HG02610 (cell line): Measurements from ENCODE around the gene DLGAP1.
"Not testable (repeated sequence)": the region's sequence is repeated elsewhere in the genome, so short reads cannot be mapped to it uniquely, and the experiment has no call there.

Experiments
- ATAC-seq: cut with Tn5 transposase; IDR thresholded peaks from one replicate; pipeline ENCODE4 v1.9.1; 2021; ENCODE audit warnings: mild to moderate bottlenecking, moderate library complexity; ENCODE audit not compliant: unreplicated experiment

Gene DLGAP1

GRCh38 chr18:3652380-3653262, 802.5 kb downstream of the DLGAP1 start:
- no peak for ATAC-seq

- ATAC-seq = no peak
Observed at GRCh38 chr18:3651266-3651665, 803.8 kb downstream of the DLGAP1 start.

DNA sequence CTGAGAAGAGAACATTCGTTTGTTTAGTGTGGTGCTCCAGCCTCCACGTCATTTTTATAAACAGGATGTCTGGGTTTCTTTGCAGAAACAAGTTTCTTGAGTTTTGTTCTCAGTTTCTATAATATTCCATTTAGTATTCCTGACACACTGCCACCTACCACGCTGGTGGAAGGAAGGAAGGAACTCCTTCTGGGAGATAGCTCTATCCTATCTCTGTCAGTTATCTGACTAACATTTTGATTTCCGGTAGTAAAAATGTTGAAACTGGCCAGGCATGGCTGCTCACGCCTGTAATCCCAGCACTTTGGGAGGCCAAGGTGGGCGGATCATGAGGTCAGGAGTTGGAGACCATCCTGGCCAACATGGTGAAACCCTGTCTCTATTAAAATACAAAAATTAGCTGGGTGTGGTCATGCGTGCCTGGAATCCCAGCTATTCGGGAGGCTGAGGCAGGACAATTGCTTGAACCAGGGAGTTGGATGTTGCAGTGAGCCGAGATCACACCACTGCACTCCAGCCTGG, 804.5 kb downstream of the DLGAP1 start:
- not testable (repeated sequence) for ATAC-seq

DNA sequence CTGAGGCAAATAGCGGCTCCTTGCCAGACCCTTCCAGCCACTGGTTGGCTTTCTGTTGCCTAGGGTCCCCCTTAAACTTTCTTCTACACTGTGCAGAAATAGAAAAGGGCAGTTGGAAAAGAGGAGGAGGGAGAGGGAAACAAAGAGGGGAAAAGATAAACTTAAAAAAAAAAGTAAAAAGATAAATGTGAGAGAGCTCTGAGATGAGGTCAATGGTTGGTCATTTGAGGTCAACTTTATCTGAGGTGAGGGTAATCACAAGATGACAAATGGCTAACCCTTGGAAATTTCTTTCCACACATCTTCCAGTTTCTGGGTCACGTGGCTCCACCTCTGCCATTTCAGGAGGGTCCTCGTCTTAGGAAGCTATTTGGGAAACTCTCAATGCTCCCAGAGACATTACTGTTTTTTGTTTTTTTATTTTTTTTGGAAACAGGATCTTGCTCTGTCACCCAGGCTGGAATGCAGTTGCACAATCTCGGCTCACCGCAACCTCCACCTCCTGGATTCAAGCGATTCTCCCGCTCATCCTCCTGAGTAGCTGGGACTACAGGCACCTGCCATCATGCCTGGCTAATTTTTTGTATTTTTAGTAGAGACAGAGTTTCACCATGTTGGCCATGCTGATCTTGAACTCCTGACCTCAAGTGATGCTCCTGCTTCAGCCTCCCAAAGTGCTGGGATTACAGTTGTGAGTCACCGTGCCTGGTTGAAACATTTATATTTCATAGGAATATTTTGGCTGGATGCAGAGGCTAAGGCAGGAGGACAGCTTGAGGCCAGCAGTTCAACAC, 805.3 kb downstream of the DLGAP1 start:
- no peak for ATAC-seq

DNA sequence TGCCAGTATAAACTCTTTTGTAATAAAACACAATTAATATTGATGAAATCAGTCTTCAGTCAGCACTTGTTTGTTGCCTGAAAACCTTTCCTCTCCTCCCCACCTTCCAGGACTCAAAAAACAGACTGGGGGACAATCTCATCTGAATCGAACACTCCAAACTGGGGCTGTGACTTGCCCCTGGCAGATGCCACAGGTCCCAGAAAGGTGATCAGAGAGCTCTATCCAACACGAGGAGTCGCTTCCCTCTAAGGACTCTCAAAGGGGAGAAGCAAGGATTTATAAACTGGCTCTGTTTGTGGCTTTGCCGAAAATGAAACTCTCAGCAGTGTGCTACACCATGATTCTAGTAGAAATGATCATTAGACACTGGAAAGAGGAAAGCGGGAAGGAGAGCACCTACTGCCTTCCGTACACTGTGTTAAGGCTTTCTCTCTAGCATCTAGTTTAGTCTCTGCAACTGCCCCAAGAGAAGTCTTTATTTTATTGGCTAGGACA, 805.9 kb downstream of the DLGAP1 start:
- ATAC-seq = no peak

- ATAC-seq = no peak
Observed at GRCh38 chr18:3648641-3649040, 806.5 kb downstream of the DLGAP1 start.

GRCh38 chr18:3648200-3648599, 806.9 kb downstream of the DLGAP1 start:
- ATAC-seq = no peak

GRCh38 chr18:3647636-3648035, 807.5 kb downstream of the DLGAP1 start:
- no peak for ATAC-seq

GRCh38 chr18:3645384-3646156, 809.5 kb downstream of the DLGAP1 start:
- ATAC-seq = no peak

GRCh38 chr18:3634250-3634939, 820.7 kb downstream of the DLGAP1 start:
- no peak for ATAC-seq

DNA sequence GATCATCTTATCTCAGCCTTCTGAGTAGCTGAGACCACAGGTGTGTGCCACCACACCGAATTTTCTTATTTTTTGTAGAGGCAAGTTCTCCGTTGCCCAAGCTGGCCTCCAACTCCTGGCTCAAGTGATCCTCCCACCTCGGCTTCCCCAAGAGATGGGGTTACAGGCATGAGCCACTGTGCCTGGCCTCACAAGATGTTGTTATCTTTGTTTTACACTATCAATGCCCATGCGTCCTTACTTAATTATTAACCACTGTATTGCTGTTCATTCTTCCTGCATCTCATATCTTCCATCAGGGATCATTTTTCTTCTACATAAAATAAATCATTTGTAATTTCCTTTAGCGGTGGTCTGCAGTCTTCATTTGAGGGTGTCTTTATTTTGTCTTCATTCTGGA, 823.2 kb downstream of the DLGAP1 start:
- no peak for ATAC-seq

- no peak for ATAC-seq
Observed at GRCh38 chr18:3626929-3627458, 828.1 kb downstream of the DLGAP1 start.

DNA sequence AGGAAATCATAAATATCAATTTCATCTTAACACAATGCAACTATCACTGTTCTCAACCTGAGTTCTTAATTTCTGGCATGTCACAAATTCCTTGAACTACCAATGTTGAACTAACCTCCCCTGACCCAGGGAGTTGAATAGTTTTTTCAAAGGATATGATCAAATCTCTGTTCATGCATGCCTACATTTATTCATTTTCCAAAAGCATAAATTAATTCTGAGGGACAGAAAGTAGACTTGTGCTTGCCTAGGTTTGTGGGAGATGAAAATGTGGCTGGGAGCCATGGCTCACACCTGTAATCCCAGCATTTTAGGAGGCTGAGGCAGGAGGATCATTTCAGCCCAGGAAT, 829.4 kb downstream of the DLGAP1 start:
- no peak for ATAC-seq

DNA sequence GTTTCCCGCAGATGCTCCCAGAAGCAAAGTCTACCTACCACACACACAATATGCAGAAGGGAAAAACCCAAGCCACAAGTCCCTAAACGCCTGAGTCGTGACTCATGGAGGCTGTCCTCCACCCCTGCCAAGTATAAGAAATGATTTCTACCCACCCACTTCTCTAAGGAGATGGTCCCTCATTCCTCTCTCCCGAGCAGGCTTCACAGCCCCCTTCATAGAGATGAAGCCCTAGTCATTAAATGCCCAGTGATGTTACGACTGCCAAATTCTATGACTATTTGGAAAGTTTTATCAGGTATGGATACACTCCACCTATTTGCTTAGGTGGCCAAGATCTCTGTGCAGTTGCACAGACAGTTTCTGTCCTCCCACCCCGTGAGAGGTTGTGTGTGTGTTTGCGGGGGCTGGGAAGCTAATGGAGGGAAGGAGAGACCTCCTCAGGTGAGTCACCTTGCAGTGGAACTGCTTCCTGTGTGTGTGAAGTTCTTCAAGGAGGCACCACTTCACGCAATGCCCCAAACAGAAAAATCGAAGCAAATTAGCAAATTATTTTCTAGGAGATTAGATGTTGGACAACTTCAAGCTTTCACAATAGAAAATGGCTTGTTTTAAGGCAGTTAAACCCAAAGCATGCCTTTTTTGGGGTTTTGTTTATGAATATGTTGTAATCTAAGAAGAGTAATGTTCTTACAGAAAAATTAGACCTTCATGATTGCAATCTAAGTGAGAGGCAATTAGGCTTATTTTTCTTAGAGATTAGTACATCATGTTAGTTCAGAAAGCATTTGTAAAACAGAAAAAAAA, 830.0 kb downstream of the DLGAP1 start:
- peak; percentile 46 for ATAC-seq

DNA sequence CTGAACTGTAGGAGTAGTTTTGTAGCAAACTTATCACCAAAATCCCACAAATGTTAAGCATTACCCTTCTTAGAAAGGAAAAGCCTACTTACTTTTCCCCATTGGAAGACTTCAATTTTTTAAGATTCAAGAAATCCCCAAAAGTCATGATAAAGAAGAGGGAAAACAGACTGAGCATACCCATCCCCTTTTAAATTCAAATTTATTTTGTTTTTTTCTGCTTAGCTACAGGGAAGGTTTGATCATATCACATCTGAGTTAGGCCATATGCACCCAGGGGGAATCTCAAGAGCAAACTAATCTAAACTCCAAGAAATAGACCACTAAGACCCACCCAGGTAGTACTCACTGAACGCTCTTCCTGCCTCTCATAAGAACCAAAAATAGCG, 830.6 kb downstream of the DLGAP1 start:
- no peak for ATAC-seq

DNA sequence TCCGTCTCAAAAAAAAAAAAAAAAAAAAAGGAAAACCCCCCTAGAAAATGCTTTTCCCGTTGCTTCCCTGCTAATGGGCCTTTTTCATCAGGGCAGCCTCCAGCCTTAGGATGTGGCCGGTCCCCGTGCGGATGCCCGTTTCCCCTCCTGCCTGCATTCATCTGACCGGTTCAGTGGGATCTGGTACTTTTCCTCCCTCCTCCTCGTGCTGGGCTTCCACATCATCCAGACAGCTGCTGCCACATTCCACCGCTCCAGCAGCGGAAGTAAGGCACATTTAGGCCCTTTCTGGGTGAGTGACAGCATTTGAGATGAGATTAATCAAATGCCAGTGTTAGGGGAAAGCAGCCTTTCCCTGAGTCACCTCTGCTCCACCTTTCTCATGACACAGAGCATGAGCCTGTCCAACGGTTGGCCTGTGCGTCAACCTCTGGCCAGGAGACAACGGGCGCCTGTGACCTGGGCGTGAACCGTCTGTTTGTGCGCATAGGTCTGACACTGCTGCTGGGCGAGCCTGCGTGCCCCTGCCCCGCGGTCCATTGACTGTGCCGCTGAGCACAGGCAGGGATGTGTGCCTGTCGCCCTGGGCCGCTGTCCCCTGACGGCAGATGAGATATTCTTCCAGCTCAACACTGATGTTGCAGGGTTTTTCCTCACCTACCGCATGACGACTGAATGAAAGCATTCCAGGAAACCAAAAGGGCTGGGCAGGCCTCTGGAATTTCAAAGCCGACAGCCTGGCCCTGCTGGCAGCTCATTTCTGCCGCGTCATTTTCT, 831.1 kb downstream of the DLGAP1 start:
- ATAC-seq = no peak

GRCh38 chr18:3620146-3621119, 834.7 kb downstream of the DLGAP1 start:
- no peak for ATAC-seq
